OCI-LY1 (cell line): ENCODE measurements around the gene EXD2.

ENCODE experiments used
- CTCF ChIP-seq: fragments of 200-600 bp; sonication (generic), shearing (Covaris generic); IDR thresholded peaks from 2 replicates; pipeline ENCODE4 v1.5.1; 2017; ENCODE audit warnings: mild to moderate bottlenecking, antibody characterized with exemption, low read length, moderate library complexity, mixed read lengths
- EZH2 ChIP-seq: fragments of 200-600 bp; sonication (generic), shearing (Covaris generic); IDR thresholded peaks from 2 replicates; pipeline ENCODE4 v1.8.0; 2017; ENCODE audit warnings: borderline replicate concordance, mixed run types, mild to moderate bottlenecking, antibody characterized with exemption, low read length, moderate library complexity, mixed read lengths

DNA sequence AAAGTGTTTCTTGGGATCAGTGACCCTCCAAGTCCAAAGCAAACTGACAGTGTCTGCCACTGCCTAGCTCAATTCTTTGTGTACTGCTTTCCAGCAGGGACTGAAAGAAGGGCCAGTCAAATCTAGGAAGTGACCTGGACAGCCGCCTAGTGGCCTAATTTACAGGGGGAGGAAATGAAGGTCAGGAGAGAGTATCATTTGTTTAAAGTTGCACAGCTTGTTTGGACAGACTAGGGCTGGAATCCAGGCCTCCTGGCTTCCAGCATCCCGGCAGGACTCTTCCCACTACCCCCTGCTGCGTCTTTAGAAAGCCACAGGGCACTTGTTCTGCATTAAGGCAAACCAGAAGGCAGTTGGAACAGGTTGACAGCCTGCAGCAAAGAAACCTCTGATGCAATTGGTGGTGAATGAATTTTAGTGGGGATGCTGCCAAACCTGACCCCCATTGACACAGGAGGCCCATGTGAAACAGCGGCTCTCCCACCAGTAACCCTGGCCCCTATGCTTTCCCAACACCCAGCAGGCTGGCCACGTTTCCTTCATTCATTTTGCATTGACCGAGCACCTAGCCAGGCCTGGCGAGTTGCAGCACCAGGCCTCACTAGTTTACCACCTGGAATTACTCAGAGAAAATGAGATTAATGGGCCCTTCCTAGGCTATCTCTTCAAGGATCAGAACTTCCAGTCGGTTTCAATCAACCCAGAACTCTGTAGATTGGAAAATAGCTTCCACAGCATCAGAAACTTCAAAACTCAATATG is 96.9 kb downstream of the EXD2 start:
- TF ChIP-seq CTCF: no peak
- no peak for TF ChIP-seq EZH2
